GM23248 (cell line): Measurements from ENCODE around the gene THAP3.

Source experiments
- EZH2 ChIP-seq: fragments of 200-600 bp; sonication (generic); IDR thresholded peaks from 2 replicates; pipeline ENCODE4 v1.6.1; 2018; ENCODE audit warnings: antibody characterized with exemption, mild to moderate bottlenecking; ENCODE audit not compliant: insufficient read depth, poor library complexity, severe bottlenecking
- EZH2phosphoT487 ChIP-seq: fragments of 200-600 bp; sonication (generic); IDR thresholded peaks from 2 replicates; pipeline ENCODE4 v1.6.1; 2018; ENCODE audit warnings: antibody characterized with exemption, moderate library complexity, mild to moderate bottlenecking, low read depth; ENCODE audit not compliant: insufficient read depth

DNA sequence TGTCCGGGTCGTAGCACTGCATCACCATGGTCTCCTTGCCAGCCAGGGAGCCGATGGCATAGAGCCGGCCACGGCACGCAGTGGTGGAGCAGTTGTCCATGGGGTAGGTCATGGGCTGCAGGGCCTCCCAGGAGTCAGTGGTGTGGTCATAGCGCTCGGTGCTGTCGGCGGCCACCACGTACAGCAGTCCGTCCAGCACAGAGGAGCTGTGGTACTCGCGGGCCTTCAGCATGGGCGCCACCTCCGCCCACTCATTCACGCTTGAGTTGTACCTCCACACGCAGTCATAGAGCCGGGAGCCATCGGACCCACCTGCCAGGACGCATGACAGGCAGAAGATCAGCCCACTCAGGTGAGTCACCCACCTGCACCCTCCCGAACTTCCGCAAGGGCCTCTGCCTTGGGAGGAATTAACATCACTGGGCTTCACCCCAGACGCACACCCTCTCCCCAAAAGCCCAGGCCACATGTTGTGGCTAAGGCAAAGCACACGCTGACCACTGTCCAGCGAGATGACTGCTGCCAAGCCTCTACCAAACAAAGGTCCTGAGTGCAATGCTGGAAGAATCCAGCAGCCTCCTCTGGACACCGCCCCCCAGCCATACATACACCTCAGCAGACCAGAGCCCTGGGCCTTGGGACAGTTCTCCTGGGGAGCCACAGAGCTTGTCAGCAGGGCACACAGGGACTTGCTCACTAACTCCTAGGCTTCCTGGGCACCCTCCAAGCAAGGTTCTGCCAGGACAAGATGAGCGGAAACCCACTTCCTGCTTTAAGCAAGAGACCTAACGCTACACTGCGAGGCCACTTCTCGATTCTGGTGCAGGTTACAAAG, 25.3 kb upstream of the THAP3 start:
- TF ChIP-seq EZH2phosphoT487 (no peak), EZH2 (no peak)
